HCT116 (cell line): ENCODE measurements around the gene LPAR2. TPM values are rescaled to one million over a fixed set of nuclear protein-coding genes. Genes with fewer than 3 reads are reported as not detected.

Source experiments
- ATAC-seq: fragments of 200-7000 bp; cut with Tn5 transposase; 2 replicates; pipeline ENCODE4 v1.9.1; 2020; ENCODE audit warnings: mild to moderate bottlenecking, moderate library complexity
- BruUV-seq: library from RNA; stranded (reverse); fragments of 400-500 nt; replicated peaks from 2 replicates; lab custom pipeline; 2021; lab: Mats Ljungman, UMichigan
- CTCF ChIA-PET: fragments of 300-600 bp; sonication (Branson Sonifier 250); formaldehyde crosslinking; loops from one replicate; lab custom pipeline; 2021; ENCODE audit warnings: antibody characterized with exemption; lab: Charles Lee
- POLR2A ChIA-PET: fragments of 300-600, 350-600 bp; sonication (Branson Sonifier 250); formaldehyde crosslinking; loops from one replicate; lab custom pipeline; 2021; ENCODE audit warnings: antibody characterized with exemption; lab: Charles Lee
- RAD21 ChIA-PET, 2 experiments: fragments of 300-600 bp; sonication (Branson Sonifier 250); formaldehyde crosslinking; loops; one replicate each; lab custom pipeline; 2023; ENCODE audit warnings: low total read pairs in 2 of 2; ENCODE audit not compliant: uncharacterized antibody in 2 of 2, unreplicated experiment in 2 of 2, low non-redundant PET in 1 of 2; lab: Charles Lee
- DNase-seq: peaks from one replicate; pipeline ENCODE4 v3.0.0-alpha.2; 2010; ENCODE audit warnings: low read depth, low spot score
- H2AFZ ChIP-seq: fragments of 200-600 bp; shearing (Covaris generic), sonication (generic); 2 replicates; pipeline ENCODE4 v1.6.1; 2017; ENCODE audit warnings: low read depth, mixed run types, mixed read lengths, antibody characterized with exemption, low read length; ENCODE audit not compliant: poor library complexity, severe bottlenecking
- H3K27ac ChIP-seq: 2 replicates; pipeline ENCODE4 v1.5.1; 2012; ENCODE audit warnings: low read depth, low read length
- H3K27me3 ChIP-seq: fragments of 200-600 bp; sonication (generic); 2 replicates; pipeline ENCODE4 v1.6.1; 2016; ENCODE audit warnings: mixed run types, low read length, mixed read lengths; ENCODE audit not compliant: insufficient read depth
- H3K36me3 ChIP-seq, 2 experiments: fragments of 200-500 bp in 1 of 2; fragments of 200-600 bp in 1 of 2; sonication (Bioruptor generic) in 1 of 2; sonication (generic) in 1 of 2; 2 replicates each; pipeline versions ENCODE4 v1.5.1 to v1.6.1; 2014 to 2016; ENCODE audit warnings: low read length in 2 of 2, inconsistent platforms in 1 of 2, mixed read lengths in 1 of 2, mixed run types in 1 of 2; ENCODE audit not compliant: insufficient read depth in 2 of 2, control insufficient read depth in 1 of 2
- H3K4me1 ChIP-seq, 2 experiments: fragments of 200-600 bp in 1 of 2; sonication (generic) in 1 of 2; 2 replicates each; pipeline versions ENCODE4 v1.5.1 to v1.6.1; 2012 to 2017; ENCODE audit warnings: low read length in 2 of 2, inconsistent platforms in 1 of 2, mild to moderate bottlenecking in 1 of 2, mixed read lengths in 1 of 2, mixed run types in 1 of 2, moderate library complexity in 1 of 2; ENCODE audit not compliant: insufficient read depth in 2 of 2, control insufficient read depth in 1 of 2
- H3K4me2 ChIP-seq: fragments of 200-600 bp; sonication (generic); 2 replicates; pipeline ENCODE4 v1.6.1; 2017; ENCODE audit warnings: mixed run types, low read length, mixed read lengths
- H3K4me3 ChIP-seq, 2 experiments: fragments of 200-600 bp in 1 of 2; sonication (generic) in 1 of 2; replicated peaks in 1 of 2; 2 replicates each; pipeline ENCODE4 v1.5.1; 2011 to 2016; ENCODE audit warnings: low read length in 2 of 2, control low read depth in 1 of 2, low read depth in 1 of 2, mild to moderate bottlenecking in 1 of 2, mixed read lengths in 1 of 2, mixed run types in 1 of 2
- H3K79me2 ChIP-seq: fragments of 200-600 bp; sonication (generic); 2 replicates; pipeline ENCODE4 v1.6.1; 2017; ENCODE audit warnings: mild to moderate bottlenecking, mixed run types, low read length, moderate library complexity, mixed read lengths; ENCODE audit not compliant: insufficient read depth
- H3K9ac ChIP-seq: fragments of 200-600 bp; sonication (generic); 2 replicates; pipeline ENCODE4 v1.6.1; 2016; ENCODE audit warnings: low read length, mixed read lengths
- H3K9me2 ChIP-seq: fragments of 200-600 bp; sonication (generic), shearing (Covaris generic); 2 replicates; pipeline ENCODE4 v1.6.1; 2017; ENCODE audit warnings: mixed run types, mild to moderate bottlenecking, moderate library complexity; ENCODE audit not compliant: insufficient read depth
- H3K9me3 ChIP-seq, 2 experiments: fragments of 200-500 bp in 1 of 2; fragments of 200-600 bp in 1 of 2; sonication (Bioruptor generic) in 1 of 2; sonication (generic) in 1 of 2; 2 replicates each; pipeline ENCODE4 v1.6.1; 2014 to 2017; ENCODE audit warnings: low read length in 2 of 2, mixed read lengths in 2 of 2, inconsistent platforms in 1 of 2, low read depth in 1 of 2, mild to moderate bottlenecking in 1 of 2, mixed run types in 1 of 2, moderate library complexity in 1 of 2; ENCODE audit not compliant: control insufficient read depth in 1 of 2, insufficient read depth in 1 of 2
- H4K20me1 ChIP-seq: fragments of 200-600 bp; sonication (generic), shearing (Covaris generic); 2 replicates; pipeline ENCODE4 v1.6.1; 2017; ENCODE audit warnings: mixed run types, mild to moderate bottlenecking, moderate library complexity; ENCODE audit not compliant: insufficient read depth
- CBX3 ChIP-seq: IDR thresholded peaks from 2 replicates; pipeline ENCODE4 v1.6.1; 2012; ENCODE audit warnings: low read depth
- CEBPB ChIP-seq: IDR thresholded peaks from 2 replicates; pipeline ENCODE4 v1.6.1; 2012; ENCODE audit warnings: low read depth
- CTCF ChIP-seq, 3 experiments: fragments of 200-600 bp in 1 of 3; sonication (generic) in 1 of 3; IDR thresholded peaks in 2 of 3; conservative IDR thresholded peaks in 1 of 3; 2 replicates each; pipeline ENCODE4 v1.5.1; 2012 to 2017; ENCODE audit warnings: low read depth in 2 of 3, low read length in 2 of 3, antibody characterized with exemption in 1 of 3, borderline replicate concordance in 1 of 3, control low read depth in 1 of 3, mild to moderate bottlenecking in 1 of 3, mixed read lengths in 1 of 3, mixed run types in 1 of 3, moderate library complexity in 1 of 3; ENCODE audit not compliant: insufficient read depth in 1 of 3
- EZH2phosphoT487 ChIP-seq: fragments of 200-600 bp; IDR thresholded peaks from 2 replicates; pipeline ENCODE4 v1.6.1; 2018; ENCODE audit warnings: antibody characterized with exemption, borderline replicate concordance
- FOSL1 ChIP-seq: IDR thresholded peaks from 2 replicates; pipeline ENCODE4 v1.6.1; 2012; ENCODE audit warnings: low read depth
- JUND ChIP-seq: IDR thresholded peaks from 2 replicates; pipeline ENCODE4 v1.6.1; 2012
- MAX ChIP-seq: IDR thresholded peaks from 2 replicates; pipeline ENCODE4 v1.6.1; 2012
- RAD21 ChIP-seq: IDR thresholded peaks from 2 replicates; pipeline ENCODE4 v1.6.1; 2012; ENCODE audit warnings: low read depth, mild to moderate bottlenecking
- SRF ChIP-seq: IDR thresholded peaks from 2 replicates; pipeline ENCODE4 v1.6.1; 2012; ENCODE audit warnings: low read depth
- ZBTB33 ChIP-seq: IDR thresholded peaks from 2 replicates; pipeline ENCODE4 v1.6.1; 2011; ENCODE audit warnings: mild to moderate bottlenecking, low read length, moderate library complexity; ENCODE audit not compliant: insufficient replicate concordance; ENCODE audit errors: extremely low read depth
- ZFX ChIP-seq: fragments of 450-650 bp; IDR thresholded peaks from 2 replicates; pipeline ENCODE4 v1.6.1; 2017
- intact Hi-C: fragments of 100-400 bp; cut with micrococcal nuclease; formaldehyde crosslinking; loops from 2 replicates; pipeline ENCODE4 v1.10.0; 2022
- total RNA-seq: library from RNA; stranded (reverse); gene quantifications from one replicate; pipeline ENCODE4 v1.2.1, GENCODE V29; 2021; ENCODE audit not compliant: unreplicated experiment

LPAR2 gene
- total RNA-seq, 1 experiment from 2014 or later: 28.2 TPM

- Histone ChIP-seq H3K27ac (peak overlapping the region; percentile 42), H3K4me2 (peak overlapping the region; percentile 70), H3K79me2 (peaks cover 42% of the 10 kb centered on the region), H4K20me1 (no peaks in the 10 kb centered on the region), H2AFZ (no peak overlapping the region), H3K9me2 (no peaks in the 10 kb centered on the region), H3K4me3 (no peak overlapping the region), H3K4me1 (peaks cover 59 to 81% of the 10 kb centered on the region in 2 experiments), H3K9me3 (no peaks in the 10 kb centered on the region), H3K27me3 (no peaks in the 10 kb centered on the region), H3K36me3 (no peaks in the 10 kb centered on the region), H3K9ac (peak overlapping the region; percentile 47)
- DNase-seq (peak; percentile 66), ATAC-seq (no peak)
- ChIA-PET CTCF (interaction anchor here (2.0 kb wide), 1 partner anchor 62 kb away, joined by 10 read pairs; no protein-coding TSS in a partner anchor), RAD21 (no interaction called here), POLR2A (no interaction called here)
- peak; percentile 91 for TF ChIP-seq MAX
- TF ChIP-seq CEBPB: no peak
- no peak for TF ChIP-seq RAD21
- TF ChIP-seq CTCF (IDR thresholded peaks at IDR 0.05 in 2 of 3, conservative IDR thresholded peaks at IDR 0.05 in 1 of 3; ENCODE audit: borderline replicate concordance in 1 of 3, insufficient read depth in 1 of 3, low read depth in 2 of 3, low read length in 2 of 3): no peak
- TF ChIP-seq JUND: peak; percentile 24; the same call in 1 of the 2 replicates
- 0 out of 2 replicates have a peak, but pooled peaks have one; percentile 24 for TF ChIP-seq ZFX
- peak; percentile 73 for TF ChIP-seq FOSL1
- no peak for TF ChIP-seq SRF
- TF ChIP-seq ZBTB33: no peak
- no peak for TF ChIP-seq EZH2phosphoT487
- TF ChIP-seq CBX3: peak; percentile 66; the same call in 1 of the 2 replicates
- no TSS peak for BruUV-seq
- intact Hi-C loops: no loop called here
Measured at GRCh38 chr19:19615086-19615485, 12.9 kb downstream of the LPAR2 start.
